Muscle layer of colon (tissue), 2 donors: ENCODE results near the gene DDIAS.
"Not testable (repeated sequence)": the region's sequence is repeated elsewhere in the genome, so short reads cannot be mapped to it uniquely, and the experiment has no call there.

Experiments
- H3K27ac ChIP-seq: one replicate; pipeline ENCODE4 v1.7.0; 2013; ENCODE audit warnings: low read depth, mild to moderate bottlenecking, low read length, moderate library complexity
- H3K27me3 ChIP-seq, 2 donors: one replicate each; pipeline ENCODE4 v1.7.0; 2013; ENCODE audit warnings: low read length in 2 of 2, mild to moderate bottlenecking in 2 of 2; ENCODE audit not compliant: insufficient read depth in 2 of 2, control insufficient read depth in 1 of 2
- H3K36me3 ChIP-seq: one replicate; pipeline ENCODE4 v1.7.0; 2013; ENCODE audit warnings: mild to moderate bottlenecking, low read length; ENCODE audit not compliant: insufficient read depth
- H3K4me1 ChIP-seq: one replicate; pipeline ENCODE4 v1.7.0; 2013; ENCODE audit warnings: mild to moderate bottlenecking, low read length; ENCODE audit not compliant: insufficient read depth
- H3K4me3 ChIP-seq, 2 donors: one replicate each; pipeline ENCODE4 v1.7.0; 2013; ENCODE audit warnings: low read length in 2 of 2, low read depth in 1 of 2, mild to moderate bottlenecking in 1 of 2, moderate library complexity in 1 of 2
- H3K9ac ChIP-seq: one replicate; pipeline ENCODE4 v1.7.0; 2013; ENCODE audit warnings: low read length
- H3K9me3 ChIP-seq: one replicate; pipeline ENCODE4 v1.7.0; 2013; ENCODE audit warnings: mild to moderate bottlenecking, low read length
- donor health status: abdominal sarcoma.
- donor health status: Adenocarcinoma of cecum.

Gene DDIAS

DNA sequence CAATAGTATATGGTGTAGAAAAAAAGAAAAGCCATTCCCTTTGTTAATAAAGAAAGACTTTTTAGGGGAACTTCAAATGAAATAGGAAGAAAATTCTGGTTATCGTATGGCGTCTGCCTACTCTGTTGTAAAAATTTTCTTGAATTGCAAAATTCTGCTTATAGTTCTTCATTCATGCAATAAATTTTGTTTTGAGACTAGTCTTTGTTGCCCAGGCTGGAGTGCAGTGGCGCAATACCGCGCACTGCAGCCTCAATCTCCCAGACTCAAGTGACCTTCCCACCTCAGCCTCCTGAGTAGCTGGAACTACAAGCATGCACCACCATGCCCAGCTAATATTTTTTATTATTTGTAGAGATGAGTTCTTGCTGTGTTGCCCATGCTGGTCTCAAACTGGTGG lies 5.8 kb downstream of the DDIAS start:
- H3K4me3 ChIP-seq, result no peak overlapping the region
- no peaks in the 10 kb centered on the region for H3K36me3 ChIP-seq
- H3K9me3 ChIP-seq, result no peaks in the 10 kb centered on the region
- H3K4me1 ChIP-seq, result no peaks in the 10 kb centered on the region
- no peaks in the 10 kb centered on the region for H3K27me3 ChIP-seq
- H3K9ac ChIP-seq, result no peak overlapping the region
- H3K27ac ChIP-seq, result no peak overlapping the region

DNA sequence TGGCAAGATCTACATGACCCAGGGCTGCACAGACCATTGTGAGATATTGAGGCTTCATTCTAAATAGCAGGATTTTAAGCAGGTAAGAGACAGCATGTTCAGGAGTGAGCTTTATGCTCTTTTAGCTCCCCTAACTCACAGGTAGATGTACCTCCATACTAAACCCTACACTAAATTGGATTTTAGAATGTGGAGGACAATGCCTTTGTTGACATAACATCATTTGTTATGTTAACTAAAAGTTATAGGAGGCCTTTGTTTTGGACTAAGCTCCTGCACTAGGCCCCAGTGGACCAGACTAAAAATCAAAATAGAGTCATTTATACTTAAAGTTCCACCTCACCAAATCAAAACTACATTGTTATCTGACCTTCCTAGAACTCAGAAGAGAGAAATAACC lies 6.8 kb downstream of the DDIAS start:
- Histone ChIP-seq H3K4me1 (no peaks in the 10 kb centered on the region), H3K9ac (no peak overlapping the region), H3K4me3 (no peak overlapping the region), H3K36me3 (no peaks in the 10 kb centered on the region), H3K27me3 (no peaks in the 10 kb centered on the region), H3K9me3 (no peaks in the 10 kb centered on the region), H3K27ac (no peak overlapping the region)

DNA sequence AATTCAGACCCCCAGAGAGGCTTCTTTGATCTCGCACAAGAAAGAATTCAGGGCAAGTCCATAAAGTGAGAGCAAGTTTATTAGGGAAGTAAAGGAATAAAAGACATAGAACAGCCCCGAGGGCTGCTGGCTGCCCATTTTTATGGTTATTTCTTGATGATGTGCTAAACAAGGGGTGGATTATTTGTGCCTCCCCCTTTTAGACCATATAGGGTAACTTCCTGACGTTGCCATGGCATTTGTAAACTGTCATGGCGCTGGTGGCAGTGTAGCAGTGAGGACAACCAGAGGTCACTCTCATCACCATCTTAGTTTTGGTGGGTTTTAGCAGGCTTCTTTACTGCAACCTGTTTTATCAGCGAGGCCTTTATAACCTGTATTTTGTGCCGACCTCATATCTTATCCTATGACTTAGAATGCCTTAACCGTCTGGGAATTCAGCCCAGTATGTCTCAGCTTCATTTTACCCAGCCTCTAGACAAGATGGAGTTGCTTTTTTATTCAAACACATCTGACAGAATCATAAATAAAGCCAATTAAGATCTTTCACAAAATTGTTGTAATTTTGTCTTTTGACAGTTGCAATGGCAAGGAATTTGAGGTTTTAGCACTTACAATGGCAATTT lies 7.6 kb downstream of the DDIAS start:
- Histone ChIP-seq H3K9ac (no peak overlapping the region), H3K36me3 (no peaks in the 10 kb centered on the region), H3K9me3 (no peaks in the 10 kb centered on the region), H3K27me3 (no peaks in the 10 kb centered on the region), H3K4me1 (no peaks in the 10 kb centered on the region), H3K4me3 (no peak overlapping the region), H3K27ac (no peak overlapping the region)

GRCh38 chr11:82919786-82920185 lies 18.2 kb downstream of the DDIAS start:
- not testable (repeated sequence) for H3K4me3 ChIP-seq, H3K4me1 ChIP-seq, H3K27me3 ChIP-seq, H3K9ac ChIP-seq, H3K9me3 ChIP-seq, H3K27ac ChIP-seq, H3K36me3 ChIP-seq

- H3K9me3 ChIP-seq, H3K9ac ChIP-seq, H3K27me3 ChIP-seq, H3K4me1 ChIP-seq, H3K27ac ChIP-seq, H3K36me3 ChIP-seq, H3K4me3 ChIP-seq: not testable (repeated sequence)
These were observed 18.7 kb downstream of the DDIAS start for GRCh38 chr11:82920227-82920626.

DNA sequence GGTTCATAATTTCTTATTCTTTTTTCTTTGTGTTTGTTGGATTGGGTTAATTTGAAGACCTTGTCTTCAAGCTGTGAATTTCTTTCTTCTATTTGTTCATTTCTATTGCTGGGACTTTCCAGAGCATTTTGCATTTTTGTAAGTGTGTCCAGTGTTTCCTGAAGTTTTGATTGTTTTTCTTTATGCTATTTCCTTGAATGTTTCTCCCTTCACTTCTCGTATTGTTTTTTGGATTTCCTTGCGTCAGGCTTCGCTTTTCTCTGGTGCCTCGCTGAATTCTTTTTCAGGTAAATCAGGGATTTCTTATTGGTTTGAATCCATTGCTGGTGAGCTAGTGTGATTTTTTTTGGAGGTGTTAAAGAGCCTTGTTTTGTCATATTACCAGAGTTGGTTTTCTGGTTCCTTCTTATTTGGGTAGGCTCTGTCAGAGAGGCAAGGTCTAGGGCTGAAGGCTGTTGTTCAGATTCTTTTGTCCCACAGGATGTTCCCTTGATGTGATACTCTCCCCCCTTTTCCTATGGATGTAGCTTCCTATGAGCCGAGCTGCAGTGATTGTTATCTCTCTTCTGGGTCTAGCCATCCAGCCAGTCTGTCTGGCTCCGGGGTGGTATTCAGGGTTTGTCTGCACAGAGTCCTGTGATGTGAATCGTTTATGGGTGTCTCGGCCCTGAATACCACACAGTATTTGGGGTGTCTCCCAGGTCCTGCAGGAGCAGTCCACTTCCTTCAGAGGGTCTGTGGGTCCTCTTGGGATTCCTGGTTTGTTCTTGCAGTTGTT lies 21.0 kb downstream of the DDIAS start:
- H3K4me3 ChIP-seq, H3K4me1 ChIP-seq, H3K27ac ChIP-seq, H3K36me3 ChIP-seq, H3K9me3 ChIP-seq, H3K27me3 ChIP-seq, H3K9ac ChIP-seq: not testable (repeated sequence)

DNA sequence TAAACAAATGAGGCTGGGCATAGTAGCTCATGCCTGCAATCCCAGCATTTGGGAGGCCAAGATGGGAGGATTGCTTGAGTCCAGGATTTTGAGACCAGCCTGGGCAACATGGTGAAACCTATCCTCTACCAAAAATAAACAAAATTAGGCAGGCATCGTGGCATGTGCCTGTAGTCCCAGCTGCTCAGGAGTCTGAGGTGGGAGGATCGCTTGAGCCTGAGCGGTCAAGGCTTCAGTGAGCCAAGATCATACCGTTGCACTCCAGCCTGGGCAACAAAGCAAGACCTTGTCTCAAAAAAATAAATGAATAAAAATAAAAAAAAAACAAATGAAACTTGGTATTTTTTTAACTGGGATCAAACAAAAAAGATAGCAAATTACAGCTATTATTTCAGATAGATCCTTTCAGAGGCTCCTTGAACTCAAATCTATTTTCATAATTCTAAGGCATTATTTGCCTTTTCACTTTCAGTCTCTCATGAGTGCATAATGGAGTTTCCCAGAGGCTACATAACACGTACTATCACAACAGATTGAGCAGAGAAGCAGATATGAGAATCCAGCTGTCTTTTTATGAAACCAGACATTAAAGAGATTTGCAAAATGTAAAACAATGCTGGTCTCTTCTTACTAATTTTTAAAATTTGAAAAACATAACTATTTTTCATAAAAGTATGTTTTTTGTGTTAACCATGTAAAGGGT lies 23.1 kb downstream of the DDIAS start:
- Histone ChIP-seq H3K27ac (no peak overlapping the region), H3K4me3 (no peak overlapping the region), H3K9ac (no peak overlapping the region), H3K9me3 (no peaks in the 10 kb centered on the region), H3K4me1 (no peaks in the 10 kb centered on the region), H3K27me3 (no peaks in the 10 kb centered on the region), H3K36me3 (no peaks in the 10 kb centered on the region)

- H3K27ac ChIP-seq, result no peak overlapping the region
- no peaks in the 10 kb centered on the region for H3K36me3 ChIP-seq
- no peaks in the 10 kb centered on the region for H3K27me3 ChIP-seq
- H3K9me3 ChIP-seq, result no peaks in the 10 kb centered on the region
- no peak overlapping the region for H3K4me3 ChIP-seq
- H3K4me1 ChIP-seq, result no peaks in the 10 kb centered on the region
- no peak overlapping the region for H3K9ac ChIP-seq
These were observed 25.8 kb downstream of the DDIAS start for GRCh38 chr11:82927264-82927880.

- H3K9ac ChIP-seq, result no peak overlapping the region
- H3K27ac ChIP-seq, result no peak overlapping the region
- H3K4me1 ChIP-seq, result no peaks in the 10 kb centered on the region
- no peaks in the 10 kb centered on the region for H3K27me3 ChIP-seq
- H3K9me3 ChIP-seq, result no peaks in the 10 kb centered on the region
- no peak overlapping the region for H3K4me3 ChIP-seq
- no peaks in the 10 kb centered on the region for H3K36me3 ChIP-seq
These were observed 27.6 kb downstream of the DDIAS start for GRCh38 chr11:82929121-82929520.

GRCh38 chr11:82930229-82930628 lies 28.7 kb downstream of the DDIAS start:
- H3K27me3 ChIP-seq, result no peaks in the 10 kb centered on the region
- no peak overlapping the region for H3K9ac ChIP-seq
- H3K36me3 ChIP-seq, result no peaks in the 10 kb centered on the region
- no peak overlapping the region for H3K27ac ChIP-seq
- H3K4me3 ChIP-seq, result no peak overlapping the region
- H3K9me3 ChIP-seq, result no peaks in the 10 kb centered on the region
- no peaks in the 10 kb centered on the region for H3K4me1 ChIP-seq

- no peaks in the 10 kb centered on the region for H3K27me3 ChIP-seq
- no peaks in the 10 kb centered on the region for H3K9me3 ChIP-seq
- H3K4me1 ChIP-seq, result no peaks in the 10 kb centered on the region
- H3K27ac ChIP-seq, result no peak overlapping the region
- no peak overlapping the region for H3K4me3 ChIP-seq
- H3K36me3 ChIP-seq, result no peaks in the 10 kb centered on the region
- H3K9ac ChIP-seq, result no peak overlapping the region
These were observed 29.2 kb downstream of the DDIAS start for GRCh38 chr11:82930734-82931133.
